GM12872 (cell line): ENCODE data around the gene HNRNPU.

Experiments used
- TF ChIP-seq, protein P1 (sequence below): IDR thresholded peaks from 3 replicates; pipeline ENCODE4 v1.5.1; 2011; ENCODE audit warnings: low read depth, mild to moderate bottlenecking, low read length, moderate library complexity; ENCODE audit not compliant: insufficient read depth

Gene HNRNPU

GRCh38 chr1:244852694-244853093, 11.6 kb downstream of the HNRNPU start:
- TF ChIP-seq, protein P1, sequence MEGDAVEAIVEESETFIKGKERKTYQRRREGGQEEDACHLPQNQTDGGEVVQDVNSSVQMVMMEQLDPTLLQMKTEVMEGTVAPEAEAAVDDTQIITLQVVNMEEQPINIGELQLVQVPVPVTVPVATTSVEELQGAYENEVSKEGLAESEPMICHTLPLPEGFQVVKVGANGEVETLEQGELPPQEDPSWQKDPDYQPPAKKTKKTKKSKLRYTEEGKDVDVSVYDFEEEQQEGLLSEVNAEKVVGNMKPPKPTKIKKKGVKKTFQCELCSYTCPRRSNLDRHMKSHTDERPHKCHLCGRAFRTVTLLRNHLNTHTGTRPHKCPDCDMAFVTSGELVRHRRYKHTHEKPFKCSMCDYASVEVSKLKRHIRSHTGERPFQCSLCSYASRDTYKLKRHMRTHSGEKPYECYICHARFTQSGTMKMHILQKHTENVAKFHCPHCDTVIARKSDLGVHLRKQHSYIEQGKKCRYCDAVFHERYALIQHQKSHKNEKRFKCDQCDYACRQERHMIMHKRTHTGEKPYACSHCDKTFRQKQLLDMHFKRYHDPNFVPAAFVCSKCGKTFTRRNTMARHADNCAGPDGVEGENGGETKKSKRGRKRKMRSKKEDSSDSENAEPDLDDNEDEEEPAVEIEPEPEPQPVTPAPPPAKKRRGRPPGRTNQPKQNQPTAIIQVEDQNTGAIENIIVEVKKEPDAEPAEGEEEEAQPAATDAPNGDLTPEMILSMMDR, result no peak

DNA sequence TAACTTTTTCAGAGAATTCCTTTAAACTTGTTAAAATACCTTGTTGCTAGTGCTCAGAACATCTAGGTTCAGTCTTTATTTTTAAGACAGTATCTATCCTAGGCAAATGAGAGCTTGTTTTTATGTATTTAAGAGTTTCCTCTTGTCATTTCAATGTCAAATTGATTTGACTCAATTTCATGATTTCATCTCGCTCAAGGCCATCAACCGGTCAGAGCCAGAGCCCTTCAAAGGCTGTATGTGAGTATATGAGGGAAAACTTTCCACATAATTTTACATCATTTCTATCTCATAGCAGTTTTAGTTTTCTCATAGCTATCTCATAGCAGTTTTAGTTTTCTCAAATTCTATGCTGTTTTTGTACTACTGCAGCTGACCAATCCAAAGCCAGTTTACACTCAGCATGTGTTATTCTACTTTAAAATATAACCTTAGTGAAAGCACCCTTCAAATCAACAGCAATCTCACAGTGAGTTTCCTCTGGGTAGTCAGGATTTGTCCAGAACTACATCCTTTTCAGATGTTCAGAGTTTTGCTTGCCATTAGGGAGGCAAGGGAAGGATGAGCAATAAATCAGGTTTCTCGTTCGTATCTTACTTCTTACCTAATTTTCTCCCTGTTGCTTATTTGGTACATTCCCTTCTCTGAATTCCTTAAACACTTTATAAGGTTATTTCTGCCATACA, 12.7 kb downstream of the HNRNPU start:
- TF ChIP-seq, protein P1, result no peak

DNA sequence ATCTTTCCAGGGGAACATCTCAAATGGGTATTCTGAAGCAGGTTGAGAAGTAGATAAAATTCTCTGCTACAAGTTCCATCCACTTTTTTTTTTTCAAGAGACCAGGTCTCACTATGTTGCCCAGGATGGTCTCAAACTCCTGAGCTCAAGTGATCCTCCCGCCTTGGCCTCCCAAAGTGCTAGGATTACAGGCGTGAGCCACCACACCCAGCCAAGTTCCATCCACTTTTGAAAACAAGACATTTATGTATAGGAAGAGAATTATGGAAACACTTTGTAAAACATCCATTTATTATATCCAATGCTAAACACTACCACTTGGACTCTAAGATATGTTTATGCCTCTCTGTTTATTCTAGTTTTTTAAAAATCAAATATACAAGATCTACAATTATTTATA, 13.4 kb downstream of the HNRNPU start:
- TF ChIP-seq, protein P1, result no peak

- TF ChIP-seq, protein P1, result no peak
These were observed 14.1 kb downstream of the HNRNPU start for GRCh38 chr1:244850099-244850852.

- TF ChIP-seq, protein P1, result no peak
These were observed 15.0 kb downstream of the HNRNPU start for GRCh38 chr1:244849189-244849866.

- TF ChIP-seq, protein P1, result no peak
These were observed 17.7 kb downstream of the HNRNPU start for GRCh38 chr1:244846653-244847052.
